Measurements from ENCODE around the gene ABTB1.

DNA sequence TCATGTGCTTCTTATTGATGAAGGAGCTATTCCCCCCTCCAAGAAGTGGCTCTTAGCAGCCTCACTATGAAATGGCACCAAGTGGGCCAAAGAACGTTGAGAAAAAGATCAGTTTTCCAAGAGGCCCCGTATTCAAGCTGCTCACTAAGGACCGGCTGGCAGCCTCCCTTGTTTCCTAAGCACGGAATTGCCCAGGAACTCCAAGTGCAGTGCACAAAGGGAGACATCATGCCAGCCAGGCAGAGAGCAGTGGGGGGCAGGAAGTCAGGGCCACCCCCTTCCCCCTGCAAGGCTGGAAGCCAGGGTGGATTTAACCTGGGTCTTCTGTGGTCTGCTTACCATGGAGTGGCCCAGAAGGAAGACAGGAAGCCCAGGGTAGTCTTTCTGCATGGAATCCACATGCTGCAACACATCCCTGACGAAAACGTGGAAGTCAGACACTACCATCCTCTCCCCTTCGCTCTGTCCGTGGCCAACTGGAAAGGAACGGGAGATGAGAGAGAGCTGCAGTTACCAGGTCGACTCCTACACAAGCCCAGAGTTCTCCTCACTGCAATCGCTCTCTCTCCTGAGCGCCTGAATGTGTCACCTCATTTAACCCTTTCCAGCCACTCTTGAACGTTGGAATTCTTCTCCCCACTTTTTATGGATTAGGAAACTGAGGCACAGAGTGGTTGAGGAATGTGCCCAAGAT lies 49.5 kb downstream of the ABTB1 start:
- TF ChIP-seq, protein P1, sequence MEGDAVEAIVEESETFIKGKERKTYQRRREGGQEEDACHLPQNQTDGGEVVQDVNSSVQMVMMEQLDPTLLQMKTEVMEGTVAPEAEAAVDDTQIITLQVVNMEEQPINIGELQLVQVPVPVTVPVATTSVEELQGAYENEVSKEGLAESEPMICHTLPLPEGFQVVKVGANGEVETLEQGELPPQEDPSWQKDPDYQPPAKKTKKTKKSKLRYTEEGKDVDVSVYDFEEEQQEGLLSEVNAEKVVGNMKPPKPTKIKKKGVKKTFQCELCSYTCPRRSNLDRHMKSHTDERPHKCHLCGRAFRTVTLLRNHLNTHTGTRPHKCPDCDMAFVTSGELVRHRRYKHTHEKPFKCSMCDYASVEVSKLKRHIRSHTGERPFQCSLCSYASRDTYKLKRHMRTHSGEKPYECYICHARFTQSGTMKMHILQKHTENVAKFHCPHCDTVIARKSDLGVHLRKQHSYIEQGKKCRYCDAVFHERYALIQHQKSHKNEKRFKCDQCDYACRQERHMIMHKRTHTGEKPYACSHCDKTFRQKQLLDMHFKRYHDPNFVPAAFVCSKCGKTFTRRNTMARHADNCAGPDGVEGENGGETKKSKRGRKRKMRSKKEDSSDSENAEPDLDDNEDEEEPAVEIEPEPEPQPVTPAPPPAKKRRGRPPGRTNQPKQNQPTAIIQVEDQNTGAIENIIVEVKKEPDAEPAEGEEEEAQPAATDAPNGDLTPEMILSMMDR (IDR thresholded peaks at IDR 0.05) = no peak
- no peak for TF ChIP-seq POLR2AphosphoS5 (IDR thresholded peaks at IDR 0.05; ENCODE audit: low read depth, low read length)

All from Panc1 (cell line).